NCI-H1436 treated with DMSO at 0.1 percent for 48 hours (cell line): ENCODE results near the gene AOAH.
A peak's percentile ranks its signal among the peaks of the same experiment; 100 is the strongest.

Source experiments
- DNase-seq: peaks from one replicate; lab custom pipeline; 2025; lab: John Stamatoyannopoulos, UW

AOAH gene

DNA sequence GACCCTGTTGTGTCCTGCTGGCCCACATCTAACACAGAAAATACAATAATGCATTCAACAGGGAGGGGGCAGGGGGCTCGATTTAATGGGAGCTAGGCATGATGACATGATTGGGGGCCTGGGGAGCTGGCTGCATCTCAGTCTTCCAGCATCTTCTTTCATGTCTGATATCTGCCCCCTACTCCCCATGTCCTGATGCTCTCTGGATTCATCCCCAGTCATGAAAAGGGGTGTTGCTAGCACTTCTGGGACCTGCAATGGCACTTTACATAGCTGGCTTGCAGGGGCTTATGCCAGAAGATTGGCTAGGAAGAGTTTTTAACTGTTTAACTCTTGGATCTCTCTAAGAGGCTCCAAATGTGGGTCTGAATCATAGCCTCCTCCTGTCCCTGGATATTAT is 94.9 kb downstream of the AOAH start:
- no peak for DNase-seq

DNA sequence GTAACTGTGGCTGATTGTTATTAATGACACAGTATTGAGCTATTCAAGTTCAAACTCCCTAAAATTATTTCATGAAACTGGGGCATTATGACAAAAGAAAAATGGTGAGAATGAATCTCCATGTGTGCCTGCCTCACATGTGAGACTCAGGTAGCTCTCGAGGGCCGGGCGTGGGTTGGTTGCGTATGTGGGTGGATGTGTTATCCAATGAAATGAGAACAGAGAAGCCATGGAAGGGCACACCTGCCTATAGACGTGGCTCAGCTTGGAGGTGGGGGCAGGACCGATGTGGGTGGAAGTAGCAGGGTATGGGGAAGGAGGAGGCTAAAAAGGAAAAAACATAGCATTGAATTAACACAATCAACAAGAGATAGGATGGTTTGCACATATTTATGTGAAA is 96.5 kb downstream of the AOAH start:
- DNase-seq: no peak

DNA sequence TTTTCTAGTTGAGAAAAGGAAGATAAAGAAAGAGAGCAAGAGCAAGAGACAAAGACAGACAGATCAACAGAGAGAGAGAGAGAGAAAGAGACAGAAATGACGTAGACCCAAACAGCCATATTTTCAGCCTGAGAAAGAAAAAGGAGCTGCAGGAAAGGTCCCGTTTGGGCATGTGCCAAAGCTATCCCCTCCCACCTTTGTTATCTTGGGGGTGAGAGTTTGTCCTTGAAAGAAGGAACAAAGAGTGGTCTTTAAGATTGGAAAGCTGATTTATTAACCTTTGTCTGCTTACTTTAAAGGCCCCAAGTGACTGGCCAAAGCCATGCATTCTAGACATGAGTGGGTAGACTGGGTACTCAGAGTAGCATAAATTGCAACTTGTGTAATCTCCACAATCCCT is 98.2 kb downstream of the AOAH start:
- DNase-seq: no peak

- no peak for DNase-seq
Observed at GRCh38 chr7:36625247-36625646, 99.0 kb downstream of the AOAH start.

GRCh38 chr7:36623247-36623646 is 101.0 kb downstream of the AOAH start:
- DNase-seq: no peak

GRCh38 chr7:36621396-36621795 is 102.9 kb downstream of the AOAH start:
- no peak for DNase-seq

DNA sequence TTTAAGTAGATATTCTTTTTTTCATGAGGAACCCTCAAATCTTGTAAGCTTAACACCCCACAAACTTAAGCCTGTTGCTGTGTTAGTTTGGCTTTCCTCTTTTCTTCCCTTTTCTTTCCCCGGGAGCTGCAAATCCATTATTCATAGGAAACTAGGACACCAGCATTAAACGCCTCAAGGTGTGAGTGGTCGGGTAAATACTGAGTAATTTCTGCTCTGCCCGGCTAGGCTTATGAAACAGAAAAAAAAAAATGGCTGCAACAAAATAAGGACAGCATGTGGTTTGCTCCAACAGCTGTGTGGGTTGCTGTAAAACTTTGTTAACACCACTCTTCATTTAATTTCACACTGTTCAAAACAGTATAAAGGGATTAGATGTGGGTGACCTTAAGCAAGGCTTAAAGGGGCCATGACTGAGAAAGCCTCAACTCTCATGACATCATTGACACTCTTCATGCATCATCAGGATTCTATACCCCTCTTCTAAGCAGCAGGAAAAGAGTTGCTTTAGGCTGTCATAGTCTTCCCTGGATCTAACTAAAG is 104.1 kb downstream of the AOAH start:
- no peak for DNase-seq

DNA sequence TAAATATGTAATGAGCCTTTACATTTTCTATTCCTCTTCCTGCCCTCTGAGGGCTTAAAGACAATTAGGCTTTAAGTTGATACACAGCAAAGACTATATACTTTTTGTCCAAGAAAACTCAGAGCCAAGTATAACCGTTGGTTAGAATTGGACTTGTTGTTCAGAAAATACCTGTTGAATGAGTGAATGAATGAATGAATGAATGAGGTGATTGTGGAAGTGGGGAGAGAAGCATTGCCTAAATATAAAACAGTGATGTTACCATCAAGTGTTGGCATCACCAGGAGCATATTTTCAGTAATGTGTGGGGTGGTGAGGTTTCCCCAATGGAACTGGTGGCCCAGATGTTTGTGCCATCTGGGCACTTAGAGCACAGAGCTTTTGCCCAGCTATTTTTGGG is 106.9 kb downstream of the AOAH start:
- no peak for DNase-seq

- DNase-seq: no peak
Observed at GRCh38 chr7:36615852-36616540, 108.3 kb downstream of the AOAH start.

DNA sequence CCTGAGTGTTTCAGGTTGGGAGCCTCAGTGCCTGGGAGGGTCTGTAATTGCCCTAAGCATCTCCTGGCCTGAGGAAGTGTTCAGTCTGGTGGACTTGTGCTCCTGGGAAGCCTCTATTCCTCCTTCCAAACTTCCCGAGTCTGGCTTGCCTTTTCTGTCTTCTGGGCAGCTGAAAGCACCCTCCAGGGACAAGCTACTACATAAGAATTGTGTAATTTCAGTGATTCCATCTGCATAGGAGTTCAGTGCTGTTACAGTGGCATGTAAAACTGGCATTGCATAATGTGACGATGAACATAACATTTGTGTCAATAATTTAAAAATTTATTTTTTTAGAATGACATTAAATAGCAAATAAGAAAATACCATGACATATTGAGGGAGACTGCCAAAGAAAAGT is 109.3 kb downstream of the AOAH start:
- DNase-seq: no peak

DNA sequence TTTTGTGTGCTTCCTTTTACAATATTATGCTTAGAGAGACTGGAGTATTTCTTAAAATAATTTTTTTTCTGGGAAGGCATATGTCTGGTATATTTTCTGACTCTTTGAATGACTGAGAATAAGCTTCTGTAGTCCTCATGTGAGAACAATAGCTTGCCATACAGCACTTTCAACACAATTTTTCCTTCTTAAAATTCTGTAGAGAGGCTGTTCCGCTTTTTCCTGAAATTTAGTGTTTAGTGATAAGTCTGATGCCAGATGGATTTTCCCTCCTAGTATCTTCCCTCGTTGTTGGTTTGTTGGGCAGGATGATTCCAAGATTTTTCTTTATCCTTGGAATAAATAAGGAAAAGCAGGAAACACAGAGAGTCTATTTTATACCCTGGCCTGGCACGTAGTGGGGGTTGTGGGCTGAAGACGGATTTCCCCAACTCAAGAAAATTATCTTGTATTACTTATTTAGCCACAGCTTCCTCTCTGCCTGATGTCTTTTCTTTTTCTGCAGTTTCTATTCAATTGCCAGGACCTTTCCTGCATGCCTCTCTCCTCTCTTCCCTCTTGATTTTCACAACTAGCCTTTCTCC is 111.2 kb downstream of the AOAH start:
- no peak for DNase-seq

DNA sequence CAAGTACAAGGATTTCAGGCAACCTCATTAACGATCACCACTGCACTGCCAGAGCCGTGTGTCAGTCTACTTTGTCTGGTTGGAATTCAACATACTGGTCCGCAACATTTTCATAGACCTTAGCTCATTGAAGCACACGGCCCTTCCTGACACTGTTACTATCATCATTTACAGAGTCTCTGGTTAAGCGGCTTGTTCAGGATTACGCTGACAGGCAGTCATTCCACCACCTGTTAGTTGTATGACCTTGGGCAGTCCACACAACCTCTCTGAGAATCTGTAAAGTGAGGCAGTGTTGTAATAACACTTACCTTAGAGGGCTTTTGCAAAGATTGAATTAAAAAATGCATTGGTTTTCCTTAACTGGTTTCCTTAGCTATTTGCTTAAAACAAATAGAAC is 112.6 kb downstream of the AOAH start:
- no peak for DNase-seq

DNA sequence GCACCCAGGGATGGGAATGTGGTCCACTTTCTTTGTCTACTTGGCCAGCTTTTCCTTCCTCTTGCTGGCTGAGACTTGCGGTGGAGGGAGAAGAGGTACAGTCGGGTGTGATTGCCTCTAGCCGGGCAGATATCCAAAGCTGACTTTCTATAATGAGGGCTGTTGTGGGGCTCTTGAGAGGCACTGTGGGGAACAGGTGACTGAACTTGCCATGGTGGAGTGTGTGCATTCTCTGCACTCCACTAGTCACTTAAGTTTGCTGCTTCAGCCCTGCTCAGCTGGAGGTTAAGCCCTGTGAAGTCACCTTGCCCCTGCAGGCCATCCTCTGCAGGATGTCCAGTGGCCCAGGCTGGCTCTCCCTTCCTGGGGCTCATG is 116.6 kb downstream of the AOAH start:
- DNase-seq: peak; percentile 40

- no peak for DNase-seq
Observed at GRCh38 chr7:36606976-36607720, 117.1 kb downstream of the AOAH start.

GRCh38 chr7:36606153-36606975 is 117.9 kb downstream of the AOAH start:
- DNase-seq: no peak

DNA sequence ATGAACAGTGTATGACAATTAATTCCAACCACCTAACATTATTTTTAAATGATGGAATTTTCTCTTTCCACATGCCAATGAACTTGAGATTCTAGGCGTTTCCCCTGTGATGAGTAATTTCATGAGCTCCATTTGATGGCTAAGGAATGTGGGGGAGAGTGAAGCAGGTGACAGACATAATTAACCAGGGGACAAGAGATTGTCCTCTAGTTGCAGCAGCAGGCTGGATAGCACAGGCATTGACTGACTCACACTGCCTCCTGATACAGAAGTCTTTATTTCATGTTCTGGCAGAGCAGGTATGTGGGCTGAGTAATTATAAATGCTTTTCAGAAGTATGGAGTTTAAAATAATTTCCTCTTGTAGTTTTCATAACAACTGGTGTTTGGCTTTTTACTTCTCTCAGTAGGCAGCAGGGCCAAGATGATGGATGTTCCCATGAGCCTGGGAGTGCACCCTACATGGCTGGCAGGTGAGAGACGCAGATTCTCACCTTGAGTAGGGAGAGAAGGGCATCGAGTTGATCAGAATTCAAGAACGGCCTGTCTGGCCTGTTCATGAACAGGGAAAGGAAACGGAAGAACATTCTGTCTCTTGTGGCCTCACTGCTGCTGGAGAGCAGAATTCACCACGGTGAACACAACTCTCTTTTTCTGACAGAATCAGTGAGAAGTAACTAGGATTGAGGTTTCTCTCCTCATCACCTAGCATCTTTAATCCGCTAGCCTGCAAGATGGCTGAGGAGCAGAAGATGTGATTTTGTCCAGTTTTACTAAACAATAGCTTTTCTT is 118.8 kb downstream of the AOAH start:
- no peak for DNase-seq

DNA sequence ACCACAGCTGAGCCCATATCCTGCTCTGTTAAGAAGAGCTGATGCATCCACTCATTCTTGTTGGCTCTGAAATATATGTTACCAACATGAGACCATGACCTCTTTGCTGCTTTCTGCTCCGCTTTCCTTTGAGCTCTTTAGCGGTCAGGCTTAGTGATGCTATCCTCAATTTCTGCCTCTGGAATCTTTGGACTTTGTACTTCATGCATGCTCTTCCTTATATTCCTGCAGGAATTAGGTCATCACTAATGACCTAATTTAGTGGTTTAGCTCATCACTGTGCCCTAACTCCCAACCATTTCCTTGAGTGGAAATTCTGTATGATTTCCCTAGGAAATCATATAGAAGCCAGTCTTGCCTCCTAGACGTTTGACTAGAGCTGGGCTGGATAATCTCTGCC is 119.5 kb downstream of the AOAH start:
- no peak for DNase-seq

DNA sequence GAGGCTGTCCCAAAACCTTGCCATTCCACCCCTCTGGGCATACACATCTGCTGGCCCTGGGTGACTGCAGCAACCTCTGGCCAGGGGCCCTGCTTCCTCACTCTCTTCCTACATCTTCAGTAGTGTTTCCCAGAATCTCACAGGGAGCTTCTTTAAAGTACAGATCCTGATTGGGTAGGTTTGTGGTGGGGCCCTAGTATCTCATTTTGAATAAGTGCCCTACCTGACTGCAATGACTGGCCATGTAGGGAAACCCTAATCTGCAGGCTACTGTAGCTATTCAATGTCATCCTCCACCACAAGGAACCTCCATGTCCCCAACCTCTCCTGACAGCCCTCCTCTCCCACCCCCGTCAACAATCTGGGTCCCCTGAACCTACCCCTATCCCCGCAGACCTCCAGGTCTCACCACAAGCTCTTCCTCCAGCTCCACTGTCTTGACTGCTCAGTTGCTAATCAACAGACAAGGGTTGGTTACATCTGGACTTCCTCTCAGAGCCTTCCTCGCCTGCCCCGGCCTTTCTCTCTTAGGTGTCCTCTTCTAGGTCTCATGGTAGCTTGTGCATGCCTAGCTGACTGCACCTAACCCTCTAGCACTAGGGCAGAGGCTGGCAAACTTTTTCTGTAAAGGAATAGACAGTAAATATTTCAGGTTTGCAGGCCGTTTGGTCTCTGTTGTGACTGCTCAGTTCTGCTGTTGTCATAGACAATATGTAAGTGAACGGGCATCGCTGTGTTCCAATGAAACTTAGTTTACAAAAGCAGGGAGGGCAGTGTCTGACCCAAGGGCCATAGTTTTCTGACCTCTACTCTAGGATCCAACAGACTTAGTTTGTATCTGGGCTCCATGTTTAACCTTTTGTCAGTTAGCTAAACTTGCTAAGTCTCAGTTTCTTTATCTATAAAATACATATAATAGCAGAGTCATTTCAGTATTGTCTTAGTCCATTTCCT is 121.1 kb downstream of the AOAH start:
- DNase-seq: no peak

DNA sequence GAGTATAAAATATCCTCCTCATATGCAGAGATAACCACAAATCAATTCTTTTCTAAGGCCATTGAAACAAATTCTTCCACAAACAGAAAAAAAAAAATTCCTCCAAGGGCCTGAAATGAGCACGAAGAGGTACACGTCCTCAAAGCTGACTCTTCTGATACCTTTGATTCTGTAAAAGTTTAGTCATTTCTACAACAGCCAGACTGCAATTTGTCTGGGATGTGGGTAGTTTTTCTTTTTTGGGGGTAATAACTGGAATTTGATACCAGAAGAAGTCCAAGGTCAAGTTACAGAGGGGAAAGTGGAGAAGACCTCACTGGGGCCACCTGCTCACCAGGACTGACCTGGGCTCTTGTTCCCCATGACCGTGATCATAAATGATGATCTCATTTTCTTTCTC is 121.8 kb downstream of the AOAH start:
- no peak for DNase-seq

DNA sequence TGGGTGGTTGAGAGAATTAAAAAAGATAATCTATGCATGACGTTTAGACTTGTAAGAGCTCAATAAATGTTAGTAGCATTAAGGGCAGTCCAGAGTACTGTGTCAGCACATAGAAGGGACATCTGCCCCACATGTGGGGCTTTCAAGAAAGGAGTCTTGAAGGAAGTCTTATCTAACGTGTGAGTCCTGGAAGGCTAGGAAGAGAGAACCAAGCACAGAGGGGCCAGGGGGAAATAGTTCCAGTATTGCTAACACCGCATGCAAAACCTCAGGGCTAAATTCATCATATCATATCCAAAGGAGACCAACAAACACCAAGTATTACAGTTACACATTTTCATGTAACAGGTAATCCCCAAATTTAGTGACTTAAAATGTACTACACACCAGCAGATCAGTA is 122.7 kb downstream of the AOAH start:
- no peak for DNase-seq
